Measurements from ENCODE around the gene CTAGE4.

GRCh38 chr7:144164784-144165183 is 18.5 kb upstream of the CTAGE4 start:
- TF ChIP-seq CTCF (conservative IDR thresholded peaks at IDR 0.05) (no peak), EZH2 (IDR thresholded peaks at IDR 0.05; ENCODE audit: low read depth) (no peak)
